NT2/D1 (cell line): Measurements from ENCODE around the gene LRRTM2.

Source experiments
- SUZ12 ChIP-seq: IDR thresholded peaks from 2 replicates; pipeline ENCODE4 v1.6.1; 2011; ENCODE audit not compliant: insufficient read length, insufficient read depth; ENCODE audit errors: extremely low read depth
- YY1 ChIP-seq: IDR thresholded peaks from 2 replicates; pipeline ENCODE4 v1.6.1; 2011; ENCODE audit not compliant: insufficient read length, insufficient read depth

DNA sequence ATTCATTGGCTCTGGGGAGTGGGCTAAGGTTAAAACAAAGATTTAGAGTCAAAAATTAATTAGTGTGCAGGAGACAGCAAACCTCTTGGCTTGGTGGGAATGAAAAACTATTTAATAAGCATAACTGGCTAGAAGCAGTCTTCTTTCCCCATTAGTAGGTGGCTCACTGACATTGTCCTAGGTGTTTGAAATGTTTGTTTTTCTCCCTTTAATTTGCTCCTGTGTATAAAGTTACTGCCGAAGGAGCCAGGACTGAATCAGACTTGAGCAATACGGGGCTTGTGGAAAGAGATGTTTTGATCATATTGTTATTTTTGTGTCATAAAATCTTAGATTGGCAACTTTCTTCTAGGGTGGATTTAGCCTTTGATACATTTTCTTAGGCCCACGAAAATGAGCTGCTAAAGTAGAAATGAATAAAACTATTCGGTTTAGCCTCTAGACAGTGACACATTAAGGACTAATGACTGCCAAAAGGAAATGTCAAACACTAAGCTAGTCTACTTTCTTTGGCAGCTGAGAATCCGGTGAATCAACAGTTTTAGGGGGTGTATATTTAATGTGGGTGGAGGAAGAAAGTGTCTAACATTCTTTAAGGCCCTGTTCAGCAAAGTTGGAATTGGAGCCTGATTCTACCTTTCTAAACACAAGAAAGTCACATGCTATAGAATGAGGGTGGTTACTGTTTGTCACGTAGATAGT lies 30.2 kb downstream of the LRRTM2 start:
- TF ChIP-seq SUZ12 (no peak), YY1 (no peak)
